Measurements from ENCODE around the gene PCGF3.

GRCh38 chr4:680091-680490, 25.5 kb upstream of the PCGF3 start:
- no peak for TF ChIP-seq CTCF (conservative IDR thresholded peaks at IDR 0.05)
- TF ChIP-seq ZFX (IDR thresholded peaks at IDR 0.05) = no peak
